ENCODE data around the gene ZNF217. TPM values are rescaled to one million over a fixed set of nuclear protein-coding genes. Genes with fewer than 3 reads are reported as not detected.
"Not testable (repeated sequence)": the region's sequence is repeated elsewhere in the genome, so short reads cannot be mapped to it uniquely, and the experiment has no call there.

ZNF217 gene
- total and polyA plus RNA-seq, 9 of the 15 experiments (the other 6 are each of a cell fraction or from before 2014, with no cell fraction given), result 3.0 to 41.8 (median 16.8) TPM

- ChIA-PET POLR2A (interaction anchor here (1.2 kb wide), 1 partner anchor 17 kb away, joined by 3 read pairs; no protein-coding TSS in a partner anchor), CTCF (ENCODE audit: low intra/inter-chr PET ratio) (interaction anchor here (0.6 kb wide), 2 partner anchors 29 to 108 kb away, joined by 3 read pairs; no protein-coding TSS in a partner anchor)
- 98% methylated on average over 5 of the region's 5 CpGs for WGBS (ENCODE audit: insufficient coverage, low coverage, missing lambda C conversion rate)
- intact Hi-C loops (cut with micrococcal nuclease), result loop anchor here (5.0 kb wide), 2 partner anchors 37 to 52 kb away; no protein-coding TSS in a partner anchor
- H3K9me1 ChIP-seq (ENCODE audit: control insufficient read depth, insufficient read depth, low read length); DNase-seq (ENCODE audit: extremely low read depth in 1 of 4, low spot score in 3 of 4); in situ Hi-C loops (cut with MboI); H3K9me3 ChIP-seq (replicated peaks; ENCODE audit: control insufficient read depth, insufficient read depth, low read depth, low read length); BruUV-seq (replicated peaks); H3K9ac ChIP-seq (ENCODE audit: insufficient read depth in 1 of 2, low read depth in 2 of 2, low read length in 2 of 2); FAIRE-seq; H3K36me3 ChIP-seq (ENCODE audit: control insufficient read depth, insufficient read depth, low read length); H3K27me3 ChIP-seq (ENCODE audit: control insufficient read depth in 2 of 2, insufficient read depth in 2 of 2, low read length in 2 of 2); H2AFZ ChIP-seq (ENCODE audit: low read depth, low read length); ATAC-seq; H3K27ac ChIP-seq (ENCODE audit: extremely low read depth, low read depth, low read length); H4K20me1 ChIP-seq (replicated peaks; ENCODE audit: control insufficient read depth, insufficient read depth, low read length); H3K4me2 ChIP-seq (ENCODE audit: insufficient read depth, low read length): not testable (repeated sequence)
- Histone ChIP-seq H3K4me1 (replicated peaks in 1 of 2; ENCODE audit: control insufficient read depth in 2 of 2, insufficient read depth in 2 of 2, low read length in 2 of 2) (peaks cover 16 to 25% of the 10 kb centered on the region in 2 experiments), H3K4me3 (0 out of 2 replicates have a peak overlapping the region, but pooled peaks have one; percentile 39), H3K79me2 (ENCODE audit: control insufficient read depth, insufficient read depth, low read length) (peaks cover 77% of the 10 kb centered on the region)
- peak; percentile 31 for TF ChIP-seq EWSR1 (IDR thresholded peaks at IDR 0.05; ENCODE audit: borderline replicate concordance, low read depth, partially characterized antibody)
- peak in 1 of 3 experiments; percentile 91; a peak in 2 of 6 replicates for TF ChIP-seq ZBTB11 (CRISPR knock-in tag; IDR thresholded peaks at IDR 0.05)
Observed at GRCh38 chr20:53605401-53605800, 11.8 kb upstream of the ZNF217 start.
